Glutamatergic neuron (in vitro differentiated cells): ENCODE measurements around the gene FIBCD1. TPM values are rescaled to one million over a fixed set of nuclear protein-coding genes. Genes with fewer than 3 reads are reported as not detected.
A peak's percentile ranks its signal among the peaks of the same experiment; 100 is the strongest.
"Not testable (repeated sequence)": the region's sequence is repeated elsewhere in the genome, so short reads cannot be mapped to it uniquely, and the experiment has no call there.

Experiments used
- DNase-seq: peaks from one replicate; pipeline ENCODE4 v3.0.0; 2022
- H3K27ac Mint-ChIP-seq: one replicate; pipeline ENCODE4 v1.8.0; 2020; ENCODE audit warnings: mild to moderate bottlenecking, mixed read lengths, inconsistent platforms; ENCODE audit not compliant: unreplicated experiment
- H3K27me3 Mint-ChIP-seq: one replicate; pipeline ENCODE4 v1.8.0; 2020; ENCODE audit warnings: mild to moderate bottlenecking, moderate library complexity, mixed read lengths, inconsistent platforms; ENCODE audit not compliant: unreplicated experiment
- H3K36me3 Mint-ChIP-seq: one replicate; pipeline ENCODE4 v1.8.0; 2020; ENCODE audit warnings: mild to moderate bottlenecking, mixed read lengths, inconsistent platforms; ENCODE audit not compliant: unreplicated experiment
- H3K4me1 Mint-ChIP-seq: one replicate; pipeline ENCODE4 v1.8.0; 2020; ENCODE audit warnings: mild to moderate bottlenecking, low read depth, mixed read lengths, inconsistent platforms; ENCODE audit not compliant: unreplicated experiment
- H3K4me3 Mint-ChIP-seq: one replicate; pipeline ENCODE4 v1.8.0; 2020; ENCODE audit warnings: mild to moderate bottlenecking, mixed read lengths, inconsistent platforms; ENCODE audit not compliant: unreplicated experiment
- H3K9me3 Mint-ChIP-seq: one replicate; pipeline ENCODE4 v1.8.0; 2020; ENCODE audit warnings: mild to moderate bottlenecking, moderate library complexity, mixed read lengths, inconsistent platforms; ENCODE audit not compliant: unreplicated experiment
- total RNA-seq: library from RNA; stranded (reverse); fragmentation: NEBNext Ultra II Directional; extraction: Animal tissue kit (Norgen Biotek cat#: 25700); gene quantifications from one replicate; pipeline ENCODE4 v1.2.1, GENCODE V29; 2021; ENCODE audit not compliant: unreplicated experiment
- TF ChIP-seq, protein P1 (sequence below): fragments of 200-600 bp; sonication (generic); IDR thresholded peaks from one replicate; pipeline ENCODE4 v1.5.0; 2021; ENCODE audit not compliant: partially characterized antibody, unreplicated experiment

Gene FIBCD1
- total RNA-seq, 1 donor from 2014 or later, result not detected

DNA sequence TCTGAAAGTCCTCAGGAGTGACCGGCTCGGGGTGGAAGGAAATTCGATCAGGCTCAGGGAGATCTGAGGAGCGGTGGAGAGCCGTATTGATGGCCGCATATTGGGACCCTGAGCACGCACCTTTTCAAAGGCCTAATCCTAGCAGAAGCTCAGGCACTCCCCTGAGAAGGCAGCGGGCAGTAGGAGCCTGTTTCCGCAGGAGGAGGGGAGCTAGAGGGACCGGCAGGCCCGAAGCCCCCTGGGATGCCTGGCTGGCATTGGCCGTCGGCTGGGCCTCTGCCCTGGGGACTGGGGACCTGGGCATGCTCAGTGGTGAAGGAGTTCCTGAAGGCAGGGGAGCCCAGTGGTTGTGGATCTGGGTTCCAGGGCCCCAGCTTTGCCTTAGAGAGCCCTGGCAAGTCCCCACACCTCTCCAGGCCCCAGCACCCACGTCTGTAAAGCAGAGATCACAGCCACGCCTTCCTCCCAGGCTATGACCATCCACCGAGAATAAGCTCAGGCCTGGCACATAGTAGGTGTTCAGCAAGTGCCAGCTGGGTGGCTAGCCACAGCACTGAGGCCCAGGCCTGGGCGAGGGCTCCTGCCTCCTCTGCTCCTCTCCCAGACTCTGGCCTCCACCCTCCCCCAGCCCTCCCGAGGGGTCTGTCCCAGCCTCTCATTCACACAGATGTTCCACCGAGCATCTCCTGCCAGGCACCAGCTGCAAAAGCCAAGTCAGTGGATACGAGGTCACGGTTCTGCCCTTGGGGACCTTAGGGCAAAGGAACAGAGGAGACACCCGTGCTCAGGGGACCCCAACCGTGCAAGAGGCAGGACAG, 25.2 kb downstream of the FIBCD1 start:
- TF ChIP-seq, protein P1, sequence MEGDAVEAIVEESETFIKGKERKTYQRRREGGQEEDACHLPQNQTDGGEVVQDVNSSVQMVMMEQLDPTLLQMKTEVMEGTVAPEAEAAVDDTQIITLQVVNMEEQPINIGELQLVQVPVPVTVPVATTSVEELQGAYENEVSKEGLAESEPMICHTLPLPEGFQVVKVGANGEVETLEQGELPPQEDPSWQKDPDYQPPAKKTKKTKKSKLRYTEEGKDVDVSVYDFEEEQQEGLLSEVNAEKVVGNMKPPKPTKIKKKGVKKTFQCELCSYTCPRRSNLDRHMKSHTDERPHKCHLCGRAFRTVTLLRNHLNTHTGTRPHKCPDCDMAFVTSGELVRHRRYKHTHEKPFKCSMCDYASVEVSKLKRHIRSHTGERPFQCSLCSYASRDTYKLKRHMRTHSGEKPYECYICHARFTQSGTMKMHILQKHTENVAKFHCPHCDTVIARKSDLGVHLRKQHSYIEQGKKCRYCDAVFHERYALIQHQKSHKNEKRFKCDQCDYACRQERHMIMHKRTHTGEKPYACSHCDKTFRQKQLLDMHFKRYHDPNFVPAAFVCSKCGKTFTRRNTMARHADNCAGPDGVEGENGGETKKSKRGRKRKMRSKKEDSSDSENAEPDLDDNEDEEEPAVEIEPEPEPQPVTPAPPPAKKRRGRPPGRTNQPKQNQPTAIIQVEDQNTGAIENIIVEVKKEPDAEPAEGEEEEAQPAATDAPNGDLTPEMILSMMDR, result no peak
- Mint-ChIP-seq H3K9me3 (no peaks in the 10 kb centered on the region), H3K4me3 (no peak overlapping the region), H3K27ac (no peak overlapping the region), H3K4me1 (peaks cover 6% of the 10 kb centered on the region), H3K27me3 (peaks cover 2% of the 10 kb centered on the region), H3K36me3 (no peaks in the 10 kb centered on the region)
- peak; percentile 59 for DNase-seq

DNA sequence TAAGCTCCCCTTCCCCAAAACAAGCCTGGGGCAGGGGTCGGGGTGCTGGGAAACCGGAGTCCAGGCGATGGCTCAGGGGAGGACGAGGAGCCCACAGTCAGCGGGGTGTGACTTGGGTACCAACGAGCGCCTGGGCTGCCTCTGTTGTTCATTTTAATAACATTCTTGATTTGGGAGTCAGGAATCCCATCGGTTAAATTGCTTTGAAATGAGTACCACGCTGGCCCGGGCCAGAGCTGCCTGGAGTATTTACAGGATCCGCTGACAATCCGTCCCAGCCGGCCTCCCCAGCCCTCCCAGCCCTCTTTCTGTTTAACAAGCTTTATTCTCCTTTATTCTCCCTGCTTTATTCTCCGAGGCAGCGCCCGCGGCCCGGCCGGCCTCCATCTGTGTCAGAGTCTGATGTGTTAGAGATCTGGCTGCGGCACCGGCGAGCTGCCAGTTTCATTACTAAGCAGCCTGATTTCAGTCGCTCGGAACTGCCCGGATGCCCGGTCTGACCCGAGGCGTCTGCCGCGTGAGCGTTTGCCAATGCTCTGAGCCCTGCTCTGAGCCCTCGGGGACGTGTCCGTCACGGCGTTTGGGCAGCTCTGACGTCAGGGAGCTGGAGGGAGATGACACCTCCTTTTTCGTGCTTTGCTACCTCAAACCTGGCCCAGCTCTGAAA, 26.0 kb downstream of the FIBCD1 start:
- peaks cover 6% of the 10 kb centered on the region for H3K4me1 Mint-ChIP-seq
- DNase-seq, result no peak
- H3K27me3 Mint-ChIP-seq, result peaks cover 3% of the 10 kb centered on the region
- H3K4me3 Mint-ChIP-seq, result no peak overlapping the region
- H3K27ac Mint-ChIP-seq, result no peak overlapping the region
- no peaks in the 10 kb centered on the region for H3K36me3 Mint-ChIP-seq
- TF ChIP-seq, protein P1, result no peak
- H3K9me3 Mint-ChIP-seq, result no peaks in the 10 kb centered on the region

DNA sequence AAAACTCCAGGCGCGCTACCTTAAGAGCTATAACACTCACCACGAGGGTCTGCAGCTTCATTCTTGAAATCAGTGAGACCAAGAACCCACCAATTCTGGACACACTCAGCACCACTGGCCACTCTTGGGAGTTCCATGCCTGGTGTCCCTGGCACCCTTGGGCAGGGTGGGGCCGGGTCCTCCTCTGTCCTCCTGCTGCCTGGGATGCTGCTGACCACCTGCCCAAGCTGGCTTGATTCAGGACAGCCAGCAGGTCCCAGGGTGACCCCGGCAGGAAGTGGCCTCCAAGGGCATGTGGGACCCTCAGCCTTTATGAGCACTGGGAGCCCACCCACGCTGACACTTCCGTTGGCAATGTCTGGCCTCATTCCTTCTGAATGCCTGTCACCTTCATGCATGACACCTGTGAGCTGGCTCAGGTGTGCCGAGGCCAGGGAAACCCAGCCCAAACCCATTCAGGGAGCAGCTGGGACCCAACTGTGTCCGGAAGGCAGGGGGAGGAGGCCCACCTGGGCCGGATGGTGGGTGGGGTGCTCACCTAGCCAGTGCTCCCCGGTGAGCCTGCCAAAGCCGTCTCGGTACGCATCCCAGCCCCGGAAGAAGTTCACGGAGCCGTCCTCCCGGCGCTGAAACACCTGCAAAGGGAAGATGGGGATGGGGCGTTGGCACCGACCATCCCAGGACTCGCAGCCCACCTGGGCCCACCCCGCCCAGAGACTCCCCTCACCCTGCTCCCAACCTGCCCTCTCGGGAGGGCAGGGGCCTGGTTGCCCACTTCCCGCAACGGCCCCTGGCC, 27.6 kb downstream of the FIBCD1 start:
- H3K27me3 Mint-ChIP-seq, result peaks cover 4% of the 10 kb centered on the region
- peaks cover 2% of the 10 kb centered on the region for H3K9me3 Mint-ChIP-seq
- H3K4me1 Mint-ChIP-seq, result peaks cover 4% of the 10 kb centered on the region
- DNase-seq, result no peak
- TF ChIP-seq, protein P1, result no peak
- H3K4me3 Mint-ChIP-seq, result no peak overlapping the region
- H3K36me3 Mint-ChIP-seq, result no peaks in the 10 kb centered on the region
- H3K27ac Mint-ChIP-seq, result no peak overlapping the region

DNA sequence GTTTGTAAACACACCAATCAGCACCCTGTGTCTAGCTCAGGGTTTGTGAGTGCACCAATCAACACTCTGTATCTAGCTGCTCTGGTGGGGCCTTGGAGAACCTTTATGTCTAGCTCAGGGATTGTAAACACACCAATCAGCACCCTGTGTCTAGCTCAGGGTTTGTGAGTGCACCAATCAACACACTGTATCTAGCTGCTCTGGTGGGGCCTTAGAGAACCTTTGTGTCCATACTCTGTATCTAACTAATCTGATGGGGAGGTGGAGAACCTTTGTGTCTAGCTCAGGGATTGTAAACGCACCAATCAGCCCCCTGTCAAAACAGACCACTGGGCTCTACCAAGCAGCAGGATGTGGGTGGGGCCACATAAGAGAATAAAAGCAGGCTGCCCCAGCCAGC, 28.4 kb downstream of the FIBCD1 start:
- not testable (repeated sequence) for H3K9me3 Mint-ChIP-seq, H3K4me3 Mint-ChIP-seq, H3K27me3 Mint-ChIP-seq

DNA sequence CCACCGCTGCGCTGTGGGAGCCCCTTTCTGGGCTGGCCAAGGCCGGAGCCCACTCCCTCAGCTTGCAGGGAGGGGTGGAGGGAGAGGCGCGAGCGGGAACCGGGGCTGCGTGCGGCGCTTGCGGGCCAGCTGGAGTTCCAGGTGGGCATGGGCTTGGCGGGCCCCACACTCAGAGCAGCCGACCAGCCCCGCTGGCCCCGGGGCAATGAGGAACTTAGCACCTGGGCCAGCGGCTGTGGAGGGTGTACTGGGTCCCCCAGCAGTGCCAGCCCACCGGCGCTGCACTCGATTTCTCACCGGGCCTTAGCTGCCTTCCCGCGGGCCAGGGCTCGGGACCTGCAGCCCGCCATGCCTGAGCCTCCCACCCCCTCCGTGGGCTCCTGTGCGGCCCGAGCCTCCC, 29.0 kb downstream of the FIBCD1 start:
- not testable (repeated sequence) for H3K9me3 Mint-ChIP-seq, H3K4me3 Mint-ChIP-seq, H3K27me3 Mint-ChIP-seq, H3K27ac Mint-ChIP-seq, H3K36me3 Mint-ChIP-seq, DNase-seq, H3K4me1 Mint-ChIP-seq

More for the DNA sequence above, 28.4 kb downstream of the FIBCD1 start:
- H3K27ac Mint-ChIP-seq, H3K4me1 Mint-ChIP-seq, DNase-seq, H3K36me3 Mint-ChIP-seq: not testable (repeated sequence)
